K562 (cell line): Measurements from ENCODE around the gene SEMA3F. TPM values are rescaled to one million over a fixed set of nuclear protein-coding genes. Genes with fewer than 3 reads are reported as not detected.
A peak's percentile ranks its signal among the peaks of the same experiment; 100 is the strongest.

Source experiments
- ARID2 ChIP-seq: fragments of 450-650 bp; IDR thresholded peaks from 2 replicates; pipeline ENCODE4 v1.6.1; 2017; ENCODE audit warnings: antibody characterized with exemption, mild to moderate bottlenecking
- ATF7 ChIP-seq: fragments of 450-650 bp; IDR thresholded peaks from 2 replicates; pipeline ENCODE4 v1.7.1; 2014; ENCODE audit warnings: mild to moderate bottlenecking, moderate library complexity
- HLTF ChIP-seq: fragments of 450-650 bp; IDR thresholded peaks from 2 replicates; pipeline ENCODE4 v1.6.1; 2016
- MYC ChIP-seq, 2 experiments: fragments of 250-450 bp in 1 of 2; sonication (Bioruptor Pico) in 1 of 2; IDR thresholded peaks; 2 replicates each; pipeline versions ENCODE4 v1.5.1 to v1.6.1; 2012 to 2021; ENCODE audit warnings: low read depth in 2 of 2, borderline replicate concordance in 1 of 2, improper control_type of control experiment in 1 of 2, low read length in 1 of 2, mild to moderate bottlenecking in 1 of 2, moderate library complexity in 1 of 2
- NCOR1 ChIP-seq: fragments of 450-650 bp; IDR thresholded peaks from 2 replicates; pipeline ENCODE4 v1.6.1; 2016; ENCODE audit warnings: mild to moderate bottlenecking, moderate library complexity
- polyA plus RNA-seq, 8 experiments: library from polyadenylated mRNA; depleted of rRNA in 4 of 8; stranded (reverse) in 5 of 8; unstranded in 3 of 8; fragments of >200 nt; fragmentation: Nextera tagmentation in 2 of 8; fragmentation: Illumina TruSeq in 1 of 8; extraction: Ambion mirVana in 2 of 8; extraction: Trizol in 1 of 8; gene quantifications; 2 replicates each; pipeline versions ENCODE4 v1.2.1 to v1.2.3, GENCODE V29; 2011 to 2014; ENCODE audit warnings: inconsistent platforms in 1 of 8, missing spikeins in 1 of 8
- total RNA-seq, 7 experiments: library from RNA; depleted of rRNA in 6 of 7; stranded (reverse); fragments of >200 nt in 6 of 7; fragmentation: Illumina TruSeq in 2 of 7; extraction: Trizol in 2 of 7; gene quantifications; 2 replicates each; pipeline versions ENCODE4 v1.2.1 to v1.2.3, GENCODE V29; 2011 to 2021; ENCODE audit warnings: low replicate concordance in 1 of 7
- TF ChIP-seq, protein P1 (sequence below): fragments of 450-650 bp; IDR thresholded peaks from 2 replicates; pipeline ENCODE4 v1.6.1; 2016; ENCODE audit warnings: mild to moderate bottlenecking, moderate library complexity
- TF ChIP-seq, protein P2 (sequence below): sonication (generic); formaldehyde crosslinking; IDR thresholded peaks from 2 replicates; pipeline ENCODE4 v1.5.0; 2020; ENCODE audit warnings: missing genetic modification reagents
- TF ChIP-seq, protein P3 (sequence below): fragments of 250-450 bp; sonication (Bioruptor Pico); IDR thresholded peaks from 2 replicates; pipeline ENCODE4 v1.5.0; 2021; ENCODE audit warnings: mild to moderate bottlenecking, moderate library complexity
- TF ChIP-seq, protein P4 (sequence below): sonication (generic); formaldehyde crosslinking; IDR thresholded peaks from 2 replicates; pipeline ENCODE4 v1.8.0; 2022; ENCODE audit warnings: missing genetic modification reagents, mild to moderate bottlenecking, moderate library complexity, borderline replicate concordance

The SEMA3F gene
- total and polyA plus RNA-seq, 9 of the 15 experiments (the other 6 are each of a cell fraction or from before 2014, with no cell fraction given), result 0.58 to 3.0 (median 2.0) TPM; not detected in 2

DNA sequence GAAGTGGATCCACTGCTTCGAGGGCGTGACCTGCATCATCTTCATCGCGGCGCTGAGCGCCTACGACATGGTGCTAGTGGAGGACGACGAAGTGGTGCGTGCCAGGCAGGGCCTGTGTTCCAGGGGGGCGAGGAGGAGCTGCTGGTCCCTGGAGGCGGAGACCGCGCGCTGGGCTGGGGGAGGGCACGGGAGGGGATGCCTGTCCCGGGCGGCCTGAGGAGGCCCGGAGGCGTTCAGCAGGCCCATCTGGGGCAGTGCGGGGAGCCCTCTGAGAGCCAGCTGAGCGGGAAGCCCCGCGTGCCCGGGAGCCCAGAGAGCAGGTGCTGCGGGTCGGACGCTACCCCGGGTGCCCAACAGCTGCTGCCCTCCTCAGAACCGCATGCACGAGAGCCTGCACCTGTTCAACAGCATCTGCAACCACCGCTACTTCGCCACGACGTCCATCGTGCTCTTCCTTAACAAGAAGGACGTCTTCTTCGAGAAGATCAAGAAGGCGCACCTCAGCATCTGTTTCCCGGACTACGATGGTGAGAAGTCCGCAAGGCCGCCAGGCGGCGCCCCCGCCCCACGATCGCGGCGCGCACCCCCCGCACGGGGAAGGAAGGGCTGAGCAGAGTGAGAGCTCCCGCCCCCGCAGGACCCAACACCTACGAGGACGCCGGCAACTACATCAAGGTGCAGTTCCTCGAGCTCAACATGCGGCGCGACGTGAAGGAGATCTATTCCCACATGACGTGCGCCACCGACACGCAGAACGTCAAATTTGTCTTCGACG is 39.2 kb downstream of the SEMA3F start (continued):
- TF ChIP-seq, protein P1, sequence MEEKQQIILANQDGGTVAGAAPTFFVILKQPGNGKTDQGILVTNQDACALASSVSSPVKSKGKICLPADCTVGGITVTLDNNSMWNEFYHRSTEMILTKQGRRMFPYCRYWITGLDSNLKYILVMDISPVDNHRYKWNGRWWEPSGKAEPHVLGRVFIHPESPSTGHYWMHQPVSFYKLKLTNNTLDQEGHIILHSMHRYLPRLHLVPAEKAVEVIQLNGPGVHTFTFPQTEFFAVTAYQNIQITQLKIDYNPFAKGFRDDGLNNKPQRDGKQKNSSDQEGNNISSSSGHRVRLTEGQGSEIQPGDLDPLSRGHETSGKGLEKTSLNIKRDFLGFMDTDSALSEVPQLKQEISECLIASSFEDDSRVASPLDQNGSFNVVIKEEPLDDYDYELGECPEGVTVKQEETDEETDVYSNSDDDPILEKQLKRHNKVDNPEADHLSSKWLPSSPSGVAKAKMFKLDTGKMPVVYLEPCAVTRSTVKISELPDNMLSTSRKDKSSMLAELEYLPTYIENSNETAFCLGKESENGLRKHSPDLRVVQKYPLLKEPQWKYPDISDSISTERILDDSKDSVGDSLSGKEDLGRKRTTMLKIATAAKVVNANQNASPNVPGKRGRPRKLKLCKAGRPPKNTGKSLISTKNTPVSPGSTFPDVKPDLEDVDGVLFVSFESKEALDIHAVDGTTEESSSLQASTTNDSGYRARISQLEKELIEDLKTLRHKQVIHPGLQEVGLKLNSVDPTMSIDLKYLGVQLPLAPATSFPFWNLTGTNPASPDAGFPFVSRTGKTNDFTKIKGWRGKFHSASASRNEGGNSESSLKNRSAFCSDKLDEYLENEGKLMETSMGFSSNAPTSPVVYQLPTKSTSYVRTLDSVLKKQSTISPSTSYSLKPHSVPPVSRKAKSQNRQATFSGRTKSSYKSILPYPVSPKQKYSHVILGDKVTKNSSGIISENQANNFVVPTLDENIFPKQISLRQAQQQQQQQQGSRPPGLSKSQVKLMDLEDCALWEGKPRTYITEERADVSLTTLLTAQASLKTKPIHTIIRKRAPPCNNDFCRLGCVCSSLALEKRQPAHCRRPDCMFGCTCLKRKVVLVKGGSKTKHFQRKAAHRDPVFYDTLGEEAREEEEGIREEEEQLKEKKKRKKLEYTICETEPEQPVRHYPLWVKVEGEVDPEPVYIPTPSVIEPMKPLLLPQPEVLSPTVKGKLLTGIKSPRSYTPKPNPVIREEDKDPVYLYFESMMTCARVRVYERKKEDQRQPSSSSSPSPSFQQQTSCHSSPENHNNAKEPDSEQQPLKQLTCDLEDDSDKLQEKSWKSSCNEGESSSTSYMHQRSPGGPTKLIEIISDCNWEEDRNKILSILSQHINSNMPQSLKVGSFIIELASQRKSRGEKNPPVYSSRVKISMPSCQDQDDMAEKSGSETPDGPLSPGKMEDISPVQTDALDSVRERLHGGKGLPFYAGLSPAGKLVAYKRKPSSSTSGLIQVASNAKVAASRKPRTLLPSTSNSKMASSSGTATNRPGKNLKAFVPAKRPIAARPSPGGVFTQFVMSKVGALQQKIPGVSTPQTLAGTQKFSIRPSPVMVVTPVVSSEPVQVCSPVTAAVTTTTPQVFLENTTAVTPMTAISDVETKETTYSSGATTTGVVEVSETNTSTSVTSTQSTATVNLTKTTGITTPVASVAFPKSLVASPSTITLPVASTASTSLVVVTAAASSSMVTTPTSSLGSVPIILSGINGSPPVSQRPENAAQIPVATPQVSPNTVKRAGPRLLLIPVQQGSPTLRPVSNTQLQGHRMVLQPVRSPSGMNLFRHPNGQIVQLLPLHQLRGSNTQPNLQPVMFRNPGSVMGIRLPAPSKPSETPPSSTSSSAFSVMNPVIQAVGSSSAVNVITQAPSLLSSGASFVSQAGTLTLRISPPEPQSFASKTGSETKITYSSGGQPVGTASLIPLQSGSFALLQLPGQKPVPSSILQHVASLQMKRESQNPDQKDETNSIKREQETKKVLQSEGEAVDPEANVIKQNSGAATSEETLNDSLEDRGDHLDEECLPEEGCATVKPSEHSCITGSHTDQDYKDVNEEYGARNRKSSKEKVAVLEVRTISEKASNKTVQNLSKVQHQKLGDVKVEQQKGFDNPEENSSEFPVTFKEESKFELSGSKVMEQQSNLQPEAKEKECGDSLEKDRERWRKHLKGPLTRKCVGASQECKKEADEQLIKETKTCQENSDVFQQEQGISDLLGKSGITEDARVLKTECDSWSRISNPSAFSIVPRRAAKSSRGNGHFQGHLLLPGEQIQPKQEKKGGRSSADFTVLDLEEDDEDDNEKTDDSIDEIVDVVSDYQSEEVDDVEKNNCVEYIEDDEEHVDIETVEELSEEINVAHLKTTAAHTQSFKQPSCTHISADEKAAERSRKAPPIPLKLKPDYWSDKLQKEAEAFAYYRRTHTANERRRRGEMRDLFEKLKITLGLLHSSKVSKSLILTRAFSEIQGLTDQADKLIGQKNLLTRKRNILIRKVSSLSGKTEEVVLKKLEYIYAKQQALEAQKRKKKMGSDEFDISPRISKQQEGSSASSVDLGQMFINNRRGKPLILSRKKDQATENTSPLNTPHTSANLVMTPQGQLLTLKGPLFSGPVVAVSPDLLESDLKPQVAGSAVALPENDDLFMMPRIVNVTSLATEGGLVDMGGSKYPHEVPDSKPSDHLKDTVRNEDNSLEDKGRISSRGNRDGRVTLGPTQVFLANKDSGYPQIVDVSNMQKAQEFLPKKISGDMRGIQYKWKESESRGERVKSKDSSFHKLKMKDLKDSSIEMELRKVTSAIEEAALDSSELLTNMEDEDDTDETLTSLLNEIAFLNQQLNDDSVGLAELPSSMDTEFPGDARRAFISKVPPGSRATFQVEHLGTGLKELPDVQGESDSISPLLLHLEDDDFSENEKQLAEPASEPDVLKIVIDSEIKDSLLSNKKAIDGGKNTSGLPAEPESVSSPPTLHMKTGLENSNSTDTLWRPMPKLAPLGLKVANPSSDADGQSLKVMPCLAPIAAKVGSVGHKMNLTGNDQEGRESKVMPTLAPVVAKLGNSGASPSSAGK, result peak; percentile 92
- TF ChIP-seq, protein P2, sequence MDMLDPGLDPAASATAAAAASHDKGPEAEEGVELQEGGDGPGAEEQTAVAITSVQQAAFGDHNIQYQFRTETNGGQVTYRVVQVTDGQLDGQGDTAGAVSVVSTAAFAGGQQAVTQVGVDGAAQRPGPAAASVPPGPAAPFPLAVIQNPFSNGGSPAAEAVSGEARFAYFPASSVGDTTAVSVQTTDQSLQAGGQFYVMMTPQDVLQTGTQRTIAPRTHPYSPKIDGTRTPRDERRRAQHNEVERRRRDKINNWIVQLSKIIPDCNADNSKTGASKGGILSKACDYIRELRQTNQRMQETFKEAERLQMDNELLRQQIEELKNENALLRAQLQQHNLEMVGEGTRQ (CRISPR knock-in tag), result no peak
- TF ChIP-seq MYC (IDR thresholded peaks at IDR 0.05; ENCODE audit: low read depth, low read length), result 0 out of 2 replicates have a peak, but pooled peaks have one; percentile 16
- no peak for TF ChIP-seq MYC (CRISPR knock-in tag; IDR thresholded peaks at IDR 0.05; ENCODE audit: borderline replicate concordance, low read depth)
- TF ChIP-seq, protein P3, sequence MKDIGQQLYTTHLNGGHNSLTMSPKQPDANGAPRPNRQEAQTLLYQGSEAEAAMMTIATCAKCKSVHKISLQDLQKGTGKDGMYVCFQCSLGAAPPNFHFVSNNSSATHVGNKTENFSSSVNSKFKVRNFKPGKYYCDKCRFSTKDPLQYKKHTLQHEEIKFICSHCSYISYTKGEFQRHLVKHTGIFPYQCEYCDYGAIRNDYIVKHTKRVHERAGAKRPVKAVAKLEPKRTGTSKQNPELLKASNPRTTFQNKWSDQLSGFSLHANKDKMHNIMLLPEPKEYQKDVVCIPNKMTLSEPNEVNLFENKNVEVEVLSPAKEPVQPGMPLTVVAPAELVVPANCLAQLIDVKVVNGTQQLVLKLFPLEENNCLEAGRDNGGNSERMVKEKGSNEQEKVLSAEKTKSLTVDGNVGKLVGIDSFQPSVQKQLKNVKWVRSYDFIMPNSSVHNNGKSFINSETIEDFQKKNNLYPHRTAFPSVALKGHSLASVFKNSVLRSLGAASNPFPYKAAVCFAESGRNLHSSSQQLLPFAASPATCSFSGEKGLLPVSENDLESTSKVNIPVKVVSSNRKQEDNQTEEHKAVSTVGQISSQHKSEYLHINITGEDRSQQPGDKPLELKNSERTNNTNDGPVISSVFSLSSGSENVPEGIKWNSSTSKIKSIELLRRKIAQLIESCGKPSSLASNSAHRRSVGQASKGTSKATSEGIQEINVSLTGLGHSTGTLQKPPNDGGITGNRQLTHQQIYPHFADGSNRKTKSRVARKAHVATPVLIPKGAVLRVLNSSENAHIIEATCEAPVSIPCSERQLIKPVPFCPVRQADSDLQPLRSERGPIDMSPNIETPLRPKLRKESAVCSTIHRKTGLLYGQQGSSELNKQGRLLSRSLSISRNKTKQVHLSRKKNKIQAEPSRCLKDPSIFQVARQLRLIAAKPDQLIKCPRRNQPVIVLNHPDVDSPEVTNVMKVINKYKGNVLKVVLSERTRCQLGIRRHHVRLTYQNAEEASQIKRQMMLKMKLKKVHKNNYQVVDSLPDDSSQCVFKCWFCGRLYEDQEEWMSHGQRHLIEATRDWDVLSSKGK, result no peak
- peak; percentile 50; the same call in 1 of the 2 replicates for TF ChIP-seq ATF7
- TF ChIP-seq, protein P4, sequence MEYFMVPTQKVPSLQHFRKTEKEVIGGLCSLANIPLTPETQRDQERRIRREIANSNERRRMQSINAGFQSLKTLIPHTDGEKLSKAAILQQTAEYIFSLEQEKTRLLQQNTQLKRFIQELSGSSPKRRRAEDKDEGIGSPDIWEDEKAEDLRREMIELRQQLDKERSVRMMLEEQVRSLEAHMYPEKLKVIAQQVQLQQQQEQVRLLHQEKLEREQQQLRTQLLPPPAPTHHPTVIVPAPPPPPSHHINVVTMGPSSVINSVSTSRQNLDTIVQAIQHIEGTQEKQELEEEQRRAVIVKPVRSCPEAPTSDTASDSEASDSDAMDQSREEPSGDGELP (CRISPR knock-in tag), result peak; percentile 72
- TF ChIP-seq NCOR1, result no peak
- peak; percentile 97 for TF ChIP-seq ARID2
- no peak for TF ChIP-seq HLTF
